HG02885 (cell line): ENCODE results near the gene METTL1.
"Not testable (repeated sequence)": the region's sequence is repeated elsewhere in the genome, so short reads cannot be mapped to it uniquely, and the experiment has no call there.

Experiments used
- ATAC-seq: cut with Tn5 transposase; IDR thresholded peaks from one replicate; pipeline ENCODE4 v1.9.1; 2021; ENCODE audit warnings: mild to moderate bottlenecking; ENCODE audit not compliant: unreplicated experiment, poor library complexity

Gene METTL1

DNA sequence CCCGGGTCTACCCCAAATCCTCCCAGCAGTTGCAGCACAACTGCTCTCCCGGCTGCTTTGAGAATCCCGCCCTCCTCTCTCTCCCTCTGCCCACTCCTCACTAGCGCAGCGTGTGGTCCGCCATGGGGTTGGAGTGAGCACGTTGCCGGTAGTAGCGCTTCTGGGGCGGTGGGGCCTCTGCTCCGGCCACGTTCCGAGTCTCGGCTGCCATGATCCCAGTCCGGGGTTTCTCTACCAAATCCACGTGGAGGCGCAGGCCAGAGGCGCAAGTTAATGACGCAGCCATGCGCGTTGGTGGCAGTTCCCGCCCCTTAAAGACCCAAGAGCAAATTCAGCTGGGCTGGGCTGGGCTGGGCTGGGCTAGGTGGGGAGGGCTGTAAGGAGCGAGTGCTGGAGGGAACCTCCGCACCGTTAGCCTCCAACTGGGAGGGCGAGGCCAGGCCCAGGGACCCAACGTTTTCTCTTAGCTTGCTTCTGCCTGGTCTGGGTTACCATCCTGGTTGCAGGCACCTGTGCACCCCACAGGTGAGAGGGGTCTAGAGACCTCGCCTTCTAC, at the start of gene METTL1:
Gene METTL1, minus strand, starts transcription at position 233 of the 556 bp plus-strand sequence. Its CDS starts 22 bp downstream, at position 211.
- peak; percentile 84 for ATAC-seq

DNA sequence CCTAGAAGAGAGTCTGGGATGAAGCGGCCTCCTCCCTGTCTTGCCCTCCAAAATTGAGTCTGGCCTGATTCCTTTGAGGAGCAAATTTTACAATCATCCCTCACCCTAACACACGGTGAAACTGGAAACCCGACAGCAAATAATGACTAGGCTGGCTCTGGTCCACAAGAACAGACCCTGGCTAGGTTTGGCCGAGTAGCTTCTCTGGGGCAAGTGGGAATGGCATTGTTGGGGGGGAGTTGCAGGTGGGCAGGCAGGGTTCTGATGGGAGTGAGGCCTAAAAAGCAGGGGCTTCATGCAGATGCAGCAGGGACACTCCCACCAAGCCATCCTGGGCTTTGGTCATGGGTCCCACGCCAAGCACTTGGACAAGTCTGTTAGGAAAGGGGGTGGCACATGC, 49.1 kb upstream of the METTL1 start:
- ATAC-seq = not testable (repeated sequence)

DNA sequence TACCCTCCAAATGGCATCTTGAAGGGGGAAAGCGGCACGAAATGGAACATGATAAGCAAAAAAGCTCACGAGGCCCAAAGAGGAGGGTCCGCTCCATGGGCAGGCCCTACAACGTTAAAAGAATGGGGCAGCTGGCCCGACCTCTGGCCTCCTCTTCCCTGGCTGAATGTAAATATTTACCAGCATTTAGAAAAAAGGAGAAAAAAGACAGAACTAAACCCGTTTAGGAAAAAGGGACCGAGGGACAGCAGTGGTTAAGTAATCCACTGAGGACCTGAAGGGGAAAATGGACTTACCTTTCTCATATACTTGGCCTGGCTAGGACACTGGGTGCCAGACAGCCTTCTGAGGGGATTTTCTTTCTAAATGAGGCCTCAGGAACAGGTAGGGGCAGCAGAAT, 48.2 kb upstream of the METTL1 start:
- not testable (repeated sequence) for ATAC-seq

DNA sequence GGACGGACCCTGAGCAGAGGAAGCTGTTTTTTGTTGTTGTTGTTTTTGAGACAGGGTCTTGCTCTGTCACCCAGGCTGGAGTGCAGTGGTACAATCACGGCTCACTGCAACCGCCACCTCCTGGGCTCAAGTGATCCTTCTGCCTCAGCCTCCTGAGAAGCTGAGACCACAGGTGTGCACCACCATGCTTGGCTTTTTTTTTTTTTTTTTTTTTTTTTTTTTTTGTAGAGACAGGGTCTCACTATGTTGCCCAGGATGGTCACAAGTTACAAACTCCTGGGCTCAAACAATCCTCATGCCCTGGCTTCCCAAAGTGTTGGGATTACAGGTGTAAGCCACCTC, 46.1 kb upstream of the METTL1 start:
- not testable (repeated sequence) for ATAC-seq

DNA sequence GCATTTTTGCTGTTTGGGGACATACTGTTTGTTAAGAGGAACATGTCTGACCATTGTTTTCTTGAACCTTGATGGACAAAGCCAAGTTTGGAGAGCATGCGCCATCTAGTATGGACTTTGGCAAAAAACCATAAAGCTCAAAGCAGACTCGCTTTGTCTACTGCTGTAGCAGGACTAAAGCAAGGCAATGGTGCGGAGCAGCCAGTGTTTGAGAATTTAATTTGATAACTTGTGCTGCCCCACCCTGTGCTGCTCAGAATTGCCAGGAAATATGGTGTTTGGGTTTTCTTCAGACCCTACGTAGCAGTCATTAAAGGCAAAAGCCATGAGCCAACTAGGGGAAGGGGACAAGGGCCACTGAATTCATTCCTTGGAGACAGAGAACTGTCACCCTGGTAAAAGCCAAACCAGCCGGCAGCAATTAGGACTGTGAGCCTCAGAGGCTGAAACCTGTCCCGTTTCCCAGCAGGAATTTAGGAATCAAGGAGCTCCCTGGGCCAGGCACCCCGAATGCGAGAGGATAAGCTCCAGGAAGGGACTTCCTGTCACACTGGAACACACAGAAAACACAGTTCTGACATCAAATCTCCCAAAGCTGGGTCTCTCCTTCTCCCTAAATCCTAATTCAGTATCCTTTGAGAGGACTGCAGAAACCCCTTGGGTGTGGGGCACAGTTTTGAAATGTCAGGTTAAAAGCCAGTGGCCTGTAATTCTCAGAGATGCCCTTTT, 45.5 kb upstream of the METTL1 start:
- no peak for ATAC-seq

DNA sequence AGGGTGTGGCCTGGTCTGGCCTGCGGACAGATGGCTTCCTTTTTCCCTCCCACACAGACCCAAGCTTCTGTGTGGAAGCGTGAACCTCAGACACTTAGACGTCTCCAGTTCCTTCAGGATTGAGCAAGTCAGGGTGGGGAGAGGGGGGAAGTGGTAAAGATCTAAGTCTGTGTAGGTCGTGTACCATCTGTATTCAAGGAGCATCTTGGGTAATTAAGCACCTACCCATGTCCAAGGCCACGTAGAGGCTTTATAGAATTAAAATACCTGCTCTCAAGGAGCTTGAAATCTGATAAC, 44.9 kb upstream of the METTL1 start:
- no peak for ATAC-seq

DNA sequence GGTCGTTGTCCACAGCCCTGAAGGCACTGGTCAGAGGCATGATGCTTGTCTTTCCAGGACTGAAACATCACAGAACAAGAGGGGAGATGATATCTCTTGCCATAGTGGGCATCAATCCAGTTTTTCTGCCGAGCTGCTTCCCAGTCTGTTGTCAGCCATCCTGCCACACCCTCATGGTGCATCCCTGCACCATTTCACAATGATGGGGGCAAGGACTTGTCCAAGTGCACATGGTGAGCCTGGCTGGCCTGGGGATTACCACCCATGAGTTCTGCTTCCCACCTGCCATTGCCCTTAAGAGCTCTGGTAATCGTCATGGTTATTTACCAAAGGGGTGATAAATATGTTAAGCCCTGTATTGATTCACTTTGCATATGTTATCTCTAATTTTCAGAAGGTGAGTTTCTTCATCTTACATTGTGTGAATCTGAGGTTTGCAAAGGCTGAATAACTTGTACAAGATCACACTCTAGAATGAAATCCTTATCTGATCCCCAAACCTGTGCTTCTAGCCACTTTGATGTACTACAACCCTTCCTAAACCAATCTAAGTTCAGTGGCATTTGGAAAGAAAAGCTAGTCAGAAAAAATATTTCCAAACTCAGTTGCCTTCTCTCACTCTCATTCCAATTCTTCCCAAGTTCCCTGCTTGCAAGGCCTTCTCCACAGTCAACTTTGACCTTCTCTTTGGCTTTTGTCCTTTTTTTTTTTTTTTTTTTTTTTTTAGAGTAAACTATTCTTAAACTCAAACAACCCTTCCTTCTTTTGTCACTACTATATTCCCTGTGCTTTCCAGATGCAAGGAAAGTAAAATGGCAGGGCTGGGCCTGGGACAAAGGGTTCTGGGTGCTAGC, 44.3 kb upstream of the METTL1 start:
- no peak for ATAC-seq

DNA sequence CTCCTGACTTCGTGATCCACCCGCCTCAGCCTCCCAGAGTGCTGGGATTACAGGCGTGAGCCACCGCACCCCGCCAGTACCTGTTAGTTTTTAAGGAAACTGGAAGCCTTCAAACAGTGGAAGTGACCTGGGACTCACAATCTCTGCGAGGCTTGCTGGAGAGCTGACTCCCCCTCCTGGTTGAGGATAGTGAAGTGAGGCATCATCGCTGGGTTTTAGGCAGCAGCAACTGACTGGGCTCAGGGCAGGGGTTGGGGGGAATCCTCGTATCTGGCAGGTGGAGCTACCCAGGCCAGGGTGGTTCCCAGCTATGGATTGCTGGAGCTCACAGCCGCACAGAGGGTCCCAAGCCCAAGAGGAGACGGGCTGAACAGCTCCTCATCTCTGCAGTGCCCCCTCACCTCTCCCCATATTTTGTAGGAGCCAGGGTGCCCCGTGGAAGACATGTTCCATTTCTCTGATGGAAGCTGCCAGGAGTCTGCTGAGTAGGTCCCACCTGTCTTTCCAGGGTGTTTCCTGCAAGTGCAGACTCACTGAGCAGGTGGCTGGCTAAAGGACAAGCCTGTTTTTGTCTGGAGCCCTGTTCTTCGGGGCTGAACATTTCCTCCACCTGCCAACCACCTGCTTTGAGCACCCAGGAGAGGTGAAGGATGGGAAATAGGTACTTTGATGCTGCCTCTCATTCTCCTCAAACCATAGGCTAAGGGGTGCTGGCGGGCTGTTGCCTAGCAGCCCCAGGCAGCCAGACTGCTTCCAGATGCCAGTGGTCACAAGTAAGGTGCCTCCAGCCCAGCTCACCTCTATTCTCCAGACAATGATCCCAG, 43.5 kb upstream of the METTL1 start:
- ATAC-seq = no peak

DNA sequence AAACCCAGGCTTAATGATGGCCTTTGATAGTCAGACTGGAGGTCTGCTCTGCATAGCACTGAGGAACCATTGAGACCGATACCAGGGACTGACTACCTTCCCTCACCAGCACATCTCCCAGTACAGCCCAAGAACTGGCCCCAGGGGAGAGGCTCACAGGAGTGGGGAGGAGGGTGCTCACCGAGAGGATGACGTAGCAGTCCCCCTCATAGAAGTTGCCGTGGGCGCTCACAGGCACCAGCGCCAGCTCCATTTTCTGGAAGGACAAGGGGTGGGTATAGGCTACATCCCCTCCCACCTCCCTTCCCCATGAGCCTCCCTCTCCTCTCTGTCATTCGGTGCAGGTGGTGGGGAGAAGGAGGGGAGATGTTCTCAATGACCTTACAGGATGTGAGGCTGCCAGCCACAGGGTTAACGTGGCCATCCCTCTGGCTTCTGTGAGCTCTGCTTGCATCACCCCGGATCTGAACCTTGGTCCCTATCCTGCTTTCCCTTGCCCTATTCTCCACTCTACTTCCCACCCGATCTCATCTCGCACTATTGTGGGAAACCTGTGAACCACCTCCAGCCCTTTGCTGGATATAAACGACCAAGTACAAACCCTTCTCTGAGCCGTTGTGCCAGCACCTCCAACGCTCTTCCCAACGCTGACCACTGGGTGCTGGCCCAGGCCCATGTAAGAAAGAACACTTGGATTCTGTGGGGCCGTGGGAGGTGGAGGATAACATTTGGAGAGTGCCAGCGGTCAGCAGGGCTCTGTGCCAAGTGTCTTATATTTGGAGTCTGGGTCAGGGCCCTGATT, 42.3 kb upstream of the METTL1 start:
- ATAC-seq = no peak

DNA sequence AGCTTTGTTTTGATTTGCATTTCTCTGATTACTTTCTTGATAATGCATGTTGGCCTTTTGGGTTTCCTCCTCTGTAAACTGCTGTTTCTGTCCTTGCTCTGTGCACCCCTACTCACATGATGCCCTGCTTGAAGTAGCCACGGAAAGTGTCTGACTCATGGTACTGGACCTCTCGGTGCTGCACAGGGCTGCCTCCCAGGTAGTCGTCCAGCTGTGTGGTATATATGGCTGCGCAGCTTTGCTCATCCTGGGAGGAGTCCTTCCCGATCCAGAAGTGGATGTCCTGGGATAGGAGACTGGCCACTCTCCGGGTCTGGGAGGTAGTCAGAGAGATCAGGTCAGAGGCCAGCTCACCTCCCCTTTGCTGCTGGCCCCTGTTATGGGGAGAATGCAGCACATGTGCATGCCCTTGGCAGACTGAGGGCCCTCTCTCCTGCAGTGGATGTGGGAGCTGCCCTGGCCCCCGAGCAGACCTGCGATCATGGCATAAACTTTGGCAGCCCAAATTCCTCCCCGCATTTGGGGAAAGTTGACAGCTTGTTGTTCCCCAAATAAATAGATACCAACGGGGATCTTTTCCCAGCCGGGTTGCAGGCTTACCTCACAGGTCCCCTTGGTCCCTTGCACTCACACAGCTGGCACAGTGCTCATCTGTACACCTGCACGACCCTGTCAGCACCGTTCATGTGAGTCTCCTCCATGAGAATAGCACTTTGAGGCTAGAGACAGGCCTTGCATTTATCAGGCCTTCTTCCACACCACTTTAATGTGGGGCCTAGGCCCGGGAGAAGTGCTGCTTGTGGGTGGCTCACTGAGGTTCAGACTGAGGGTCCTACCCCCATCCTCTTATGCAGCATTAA, 41.4 kb upstream of the METTL1 start:
- no peak for ATAC-seq

DNA sequence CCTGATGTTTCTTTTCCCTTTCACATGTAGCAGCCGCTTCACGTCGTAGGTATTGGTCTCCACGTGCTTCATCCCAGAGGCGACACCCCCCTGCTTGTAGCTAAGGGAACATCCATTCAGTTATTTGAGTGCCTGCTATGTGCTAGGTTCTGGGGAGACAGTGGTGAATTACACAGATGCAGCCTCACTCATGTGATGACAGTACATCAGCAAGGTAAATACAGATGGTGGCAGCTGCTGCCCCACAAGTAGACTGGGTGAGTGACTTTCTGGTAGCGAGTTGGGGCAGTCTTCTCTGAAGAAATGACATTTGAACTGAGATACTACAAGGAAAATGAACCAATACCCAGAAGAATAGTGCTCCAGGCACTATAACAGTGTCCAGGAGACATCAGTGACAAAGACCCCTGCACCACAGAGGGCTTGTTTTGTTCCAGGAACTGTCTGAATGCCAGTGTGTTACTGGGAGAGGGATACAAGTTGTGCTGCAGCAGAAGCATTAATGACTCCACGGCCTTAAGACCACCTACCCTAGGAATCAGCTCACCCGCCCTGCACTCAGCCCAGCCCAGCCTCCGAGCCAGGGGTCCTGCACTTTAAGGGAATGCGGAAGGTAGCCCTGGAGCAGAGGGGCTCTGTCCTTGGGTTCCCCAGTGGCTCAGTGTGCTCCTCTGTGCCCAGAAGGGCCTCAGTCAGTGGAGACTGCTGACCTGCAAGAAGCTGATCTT, 39.3 kb upstream of the METTL1 start:
- ATAC-seq = no peak

DNA sequence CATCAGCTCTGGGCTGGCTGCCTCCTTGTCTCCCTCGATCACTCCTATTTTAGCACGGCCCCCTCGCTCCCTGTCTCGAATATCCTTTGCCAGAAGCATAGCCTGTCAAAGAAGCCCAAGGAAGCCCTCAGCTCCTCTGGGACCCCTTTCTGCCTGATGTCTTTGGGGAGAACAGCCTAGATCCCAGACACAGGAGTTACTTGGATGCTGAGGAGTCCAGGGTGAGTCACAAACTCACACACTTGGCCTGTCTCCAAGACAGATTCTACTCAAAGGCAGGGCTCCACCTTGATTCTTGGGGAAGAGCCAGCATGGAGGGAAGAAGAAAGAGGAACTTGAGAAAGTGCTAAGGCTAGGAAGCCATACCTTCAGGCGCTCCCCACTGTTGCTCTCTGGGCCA, 38.5 kb upstream of the METTL1 start:
- ATAC-seq = no peak

DNA sequence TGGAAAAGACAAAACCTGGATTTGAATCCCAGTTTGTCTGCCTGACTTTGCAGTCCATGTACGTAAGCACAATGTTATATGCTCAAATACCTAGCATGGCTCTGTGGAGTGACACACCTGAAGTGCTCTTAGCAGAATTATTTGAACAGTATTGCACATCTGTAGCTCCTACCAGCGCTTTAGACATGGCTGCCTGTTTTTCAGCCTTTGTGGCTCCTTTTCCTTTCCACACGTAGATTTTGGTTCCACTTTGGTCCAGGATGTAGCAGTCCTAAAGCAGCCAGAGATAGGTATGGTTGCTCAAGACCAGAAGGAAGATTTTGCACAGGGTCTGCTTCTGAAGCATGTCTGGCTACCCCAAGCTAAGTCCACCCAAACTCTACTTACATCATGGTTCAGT, 37.5 kb upstream of the METTL1 start:
- ATAC-seq = no peak

DNA sequence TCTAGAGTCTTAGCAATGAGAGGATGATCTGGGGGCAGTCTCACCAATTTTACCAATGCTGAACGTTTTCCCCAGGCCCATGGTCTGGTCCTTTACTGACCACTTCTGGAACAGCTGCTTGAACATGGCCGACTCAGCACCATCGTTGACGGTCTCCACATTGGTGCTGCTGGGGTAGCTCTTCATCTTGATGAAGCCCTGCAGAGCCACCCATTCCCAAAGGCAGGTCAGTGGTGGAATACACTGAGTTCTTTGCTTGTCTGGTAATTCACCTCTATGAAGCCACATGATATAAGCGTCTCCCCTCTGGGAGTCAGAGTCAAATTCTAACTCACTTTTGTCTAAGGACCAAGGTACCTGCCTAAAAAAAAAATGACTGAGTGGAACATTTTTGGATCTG, 36.4 kb upstream of the METTL1 start:
- no peak for ATAC-seq

DNA sequence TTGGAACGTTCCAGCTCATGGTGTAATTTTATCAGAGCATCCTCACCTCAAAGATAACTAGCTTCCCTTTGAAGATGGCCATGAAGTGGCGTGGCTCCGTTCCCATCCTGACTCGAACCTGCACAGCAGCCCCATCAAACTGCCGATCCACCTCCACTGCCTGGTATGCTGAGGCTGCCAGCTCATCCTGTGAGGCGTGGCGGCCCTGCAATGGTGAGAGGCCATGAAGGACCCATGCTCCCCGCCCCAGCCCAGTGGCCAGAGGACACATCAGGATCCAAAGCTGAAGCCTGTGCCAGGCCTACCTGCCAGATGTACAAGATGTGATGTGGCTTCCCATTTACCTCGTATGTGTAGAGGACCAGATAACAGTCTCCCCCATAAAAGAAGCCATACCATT, 35.4 kb upstream of the METTL1 start:
- no peak for ATAC-seq

DNA sequence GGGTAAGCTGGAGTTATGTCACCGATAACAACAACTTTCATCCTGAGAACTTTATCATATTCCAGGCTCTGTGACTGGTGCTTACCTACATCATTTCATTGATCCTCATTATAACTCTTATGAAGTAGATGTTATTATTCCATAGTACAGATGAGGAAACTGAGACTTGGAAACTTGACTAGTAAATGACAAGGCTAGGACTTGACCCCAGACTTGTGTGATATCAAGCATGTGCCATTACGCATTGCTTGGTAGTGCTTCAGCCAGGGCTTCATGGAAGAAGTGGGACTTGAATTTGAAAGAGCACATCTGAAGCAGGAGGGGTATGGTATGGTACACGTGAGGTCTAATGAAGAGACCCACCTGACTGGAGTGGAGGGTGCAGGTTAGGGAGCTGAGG, 34.8 kb upstream of the METTL1 start:
- no peak for ATAC-seq

DNA sequence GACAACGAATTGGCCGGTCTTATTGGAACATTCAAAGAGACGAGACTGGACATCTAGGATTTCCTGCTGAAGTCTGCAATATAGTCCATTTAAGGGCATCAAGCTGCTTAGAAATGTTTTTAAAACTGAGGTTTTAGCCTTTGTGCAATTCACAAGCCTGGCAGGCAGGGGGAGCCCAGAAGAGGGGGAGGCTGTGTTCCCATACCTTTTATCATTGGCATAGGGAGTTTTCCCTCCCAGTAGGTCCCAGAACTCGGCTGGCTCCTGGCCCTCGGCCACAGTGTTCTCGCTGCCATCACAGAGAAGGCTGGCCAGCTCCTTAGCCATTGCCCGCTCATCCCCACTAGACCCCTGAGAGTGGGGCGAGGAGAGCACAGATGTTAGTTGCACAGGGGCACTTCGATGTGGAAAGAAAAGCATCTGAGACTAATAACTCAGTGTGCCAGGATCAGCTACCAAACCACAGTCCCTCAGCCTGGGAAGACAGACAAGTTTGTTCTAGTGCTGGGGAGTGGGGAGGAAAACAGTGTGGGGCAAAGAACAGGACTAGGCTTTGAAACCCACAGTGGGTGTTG, 31.5 kb upstream of the METTL1 start:
- ATAC-seq = no peak

DNA sequence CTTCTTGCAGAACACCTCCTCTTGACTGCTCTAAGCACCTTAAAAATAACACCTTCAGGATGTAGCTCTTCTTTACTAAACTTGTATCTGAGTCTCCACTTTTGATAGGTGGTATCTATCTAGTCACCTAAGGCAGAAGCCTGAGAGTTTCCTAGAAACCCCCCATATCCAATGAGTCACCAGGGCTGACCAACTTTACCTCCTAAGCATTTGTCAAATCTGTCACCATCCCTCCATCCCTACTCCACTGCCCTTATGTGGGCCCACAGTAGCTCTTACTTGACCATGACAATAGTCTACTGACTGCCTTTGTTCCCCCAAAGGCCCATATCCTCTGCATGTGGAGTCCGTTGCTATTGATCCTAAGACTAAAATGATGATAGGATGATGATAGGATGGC, 30.7 kb upstream of the METTL1 start:
- ATAC-seq = no peak
